Measurements from ENCODE around the gene FAM114A1. TPM values are rescaled to one million over a fixed set of nuclear protein-coding genes. Genes with fewer than 3 reads are reported as not detected.

FAM114A1 gene
- polyA plus RNA-seq, 4 donors, result 11.3 to 34.6 (median 25.2) TPM

- 87 to 89% (median 87%) methylated on average over 2 of the region's 2 CpGs for WGBS, 3 donors
- Histone ChIP-seq H3K36me3 (ENCODE audit: control insufficient read depth in 3 of 3, insufficient read depth in 2 of 3, low read depth in 1 of 3, low read length in 3 of 3) (peaks cover 0 to 5% (median 0%) of the 10 kb centered on the region in 3 donors), H3K27ac (ENCODE audit: low read depth in 1 of 3, low read length in 2 of 3) (no peak overlapping the region), H3K9me3 (ENCODE audit: control insufficient read depth in 2 of 2, insufficient read depth in 1 of 2, low read depth in 1 of 2, low read length in 1 of 2) (no peaks in the 10 kb centered on the region), H3K27me3 (ENCODE audit: control insufficient read depth in 3 of 3, insufficient read depth in 3 of 3, low read length in 3 of 3) (no peaks in the 10 kb centered on the region), H3K4me1 (ENCODE audit: control insufficient read depth in 3 of 3, insufficient read depth in 2 of 3, low read depth in 1 of 3, low read length in 2 of 3) (peaks cover 0 to 2% (median 0%) of the 10 kb centered on the region in 3 donors), H3K4me3 (ENCODE audit: low read depth in 1 of 3, low read length in 3 of 3) (no peak overlapping the region)
- no peak for FAIRE-seq
- DNase-seq, result no peak
Measured at GRCh38 chr4:38950159-38950558, 82.6 kb downstream of the FAM114A1 start.

DNA sequence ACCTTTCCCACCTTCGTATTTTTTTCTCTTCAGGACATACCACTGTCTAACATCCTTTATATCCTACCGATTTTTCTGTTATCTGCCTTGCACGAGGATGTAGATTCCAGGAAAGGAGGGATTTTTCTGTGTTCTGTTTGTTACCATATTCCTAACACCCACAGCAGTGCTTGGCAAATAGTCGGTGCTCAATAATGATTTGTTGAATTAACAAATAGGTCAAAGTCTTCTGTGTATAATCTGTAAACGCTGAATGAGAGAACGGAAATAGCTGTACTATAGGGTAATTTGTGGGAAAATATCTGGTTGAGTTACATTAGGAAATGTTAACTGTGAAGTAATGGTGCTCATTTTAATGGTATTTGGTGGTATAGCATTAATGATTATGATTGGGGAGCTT lies 83.1 kb downstream of the FAM114A1 start:
- FAIRE-seq (no peak), DNase-seq (peak in 1 of 2 donors; percentile 38)
- WGBS, 3 donors, result 17 to 47% (median 35%) methylated on average over 6 of the region's 6 CpGs
- peaks cover 0 to 2% (median 0%) of the 10 kb centered on the region in 3 donors for H3K4me1 ChIP-seq (ENCODE audit: control insufficient read depth in 3 of 3, insufficient read depth in 2 of 3, low read depth in 1 of 3, low read length in 2 of 3)
- H3K36me3 ChIP-seq (ENCODE audit: control insufficient read depth in 3 of 3, insufficient read depth in 2 of 3, low read depth in 1 of 3, low read length in 3 of 3), result peaks cover 0 to 3% (median 0%) of the 10 kb centered on the region in 3 donors
- no peak overlapping the region for H3K4me3 ChIP-seq (ENCODE audit: low read depth in 1 of 3, low read length in 3 of 3)
- H3K9me3 ChIP-seq (ENCODE audit: control insufficient read depth in 2 of 2, insufficient read depth in 1 of 2, low read depth in 1 of 2, low read length in 1 of 2), result no peaks in the 10 kb centered on the region
- no peak overlapping the region for H3K27ac ChIP-seq (ENCODE audit: low read depth in 1 of 3, low read length in 2 of 3)
- no peaks in the 10 kb centered on the region for H3K27me3 ChIP-seq (ENCODE audit: control insufficient read depth in 3 of 3, insufficient read depth in 3 of 3, low read length in 3 of 3)

- H3K27ac ChIP-seq (ENCODE audit: low read depth in 1 of 3, low read length in 2 of 3), result no peak overlapping the region
- H3K4me3 ChIP-seq (ENCODE audit: low read depth in 1 of 3, low read length in 3 of 3), result no peak overlapping the region
- FAIRE-seq (no peak), DNase-seq (no peak)
- no peaks in the 10 kb centered on the region for H3K36me3 ChIP-seq (ENCODE audit: control insufficient read depth in 3 of 3, insufficient read depth in 2 of 3, low read depth in 1 of 3, low read length in 3 of 3)
- 63 to 83% (median 77%) methylated on average over 2 of the region's 2 CpGs for WGBS, 3 donors
- H3K9me3 ChIP-seq (ENCODE audit: control insufficient read depth in 2 of 2, insufficient read depth in 1 of 2, low read depth in 1 of 2, low read length in 1 of 2), result no peaks in the 10 kb centered on the region
- peaks cover 0 to 2% (median 0%) of the 10 kb centered on the region in 3 donors for H3K4me1 ChIP-seq (ENCODE audit: control insufficient read depth in 3 of 3, insufficient read depth in 2 of 3, low read depth in 1 of 3, low read length in 2 of 3)
- H3K27me3 ChIP-seq (ENCODE audit: control insufficient read depth in 3 of 3, insufficient read depth in 3 of 3, low read length in 3 of 3), result no peaks in the 10 kb centered on the region
Measured at GRCh38 chr4:38951598-38951997, 84.0 kb downstream of the FAM114A1 start.

- no peak overlapping the region for H3K27ac ChIP-seq (ENCODE audit: low read depth in 1 of 3, low read length in 2 of 3)
- DNase-seq, result no peak
- no peaks in the 10 kb centered on the region for H3K27me3 ChIP-seq (ENCODE audit: control insufficient read depth in 3 of 3, insufficient read depth in 3 of 3, low read length in 3 of 3)
- no peak overlapping the region for H3K4me3 ChIP-seq (ENCODE audit: low read depth in 1 of 3, low read length in 3 of 3)
- FAIRE-seq, result no peak
- H3K9me3 ChIP-seq (ENCODE audit: control insufficient read depth in 2 of 2, insufficient read depth in 1 of 2, low read depth in 1 of 2, low read length in 1 of 2), result no peaks in the 10 kb centered on the region
- H3K4me1 ChIP-seq (ENCODE audit: control insufficient read depth in 3 of 3, insufficient read depth in 2 of 3, low read depth in 1 of 3, low read length in 2 of 3), result peaks cover 0 to 2% (median 0%) of the 10 kb centered on the region in 3 donors
- no peaks in the 10 kb centered on the region for H3K36me3 ChIP-seq (ENCODE audit: control insufficient read depth in 3 of 3, insufficient read depth in 2 of 3, low read depth in 1 of 3, low read length in 3 of 3)
- 0 to 71% (median 33%) methylated on average over 1 of the region's 1 CpG for WGBS, 3 donors
Measured at GRCh38 chr4:38952017-38952416, 84.4 kb downstream of the FAM114A1 start.

- FAIRE-seq, result no peak
- H3K4me3 ChIP-seq (ENCODE audit: low read depth in 1 of 3, low read length in 3 of 3), result no peak overlapping the region
Measured at GRCh38 chr4:38954727-38955126, 87.1 kb downstream of the FAM114A1 start.

GRCh38 chr4:38955957-38956356 lies 88.4 kb downstream of the FAM114A1 start:
- 85 to 90% (median 86%) methylated on average over 4 of the region's 4 CpGs for WGBS, 3 donors
- no peak overlapping the region for H3K4me3 ChIP-seq (ENCODE audit: low read depth in 1 of 3, low read length in 3 of 3)
- no peaks in the 10 kb centered on the region for H3K9me3 ChIP-seq (ENCODE audit: control insufficient read depth in 2 of 2, insufficient read depth in 1 of 2, low read depth in 1 of 2, low read length in 1 of 2)
- H3K27me3 ChIP-seq (ENCODE audit: control insufficient read depth in 3 of 3, insufficient read depth in 3 of 3, low read length in 3 of 3), result no peaks in the 10 kb centered on the region
- DNase-seq (no peak), FAIRE-seq (no peak)
- H3K36me3 ChIP-seq (ENCODE audit: control insufficient read depth in 3 of 3, insufficient read depth in 2 of 3, low read depth in 1 of 3, low read length in 3 of 3), result no peaks in the 10 kb centered on the region
- no peak overlapping the region for H3K27ac ChIP-seq (ENCODE audit: low read depth in 1 of 3, low read length in 2 of 3)
- H3K4me1 ChIP-seq (ENCODE audit: control insufficient read depth in 3 of 3, insufficient read depth in 2 of 3, low read depth in 1 of 3, low read length in 2 of 3), result no peaks in the 10 kb centered on the region

More at GRCh38 chr4:38954727-38955126, 87.1 kb downstream of the FAM114A1 start:
- Histone ChIP-seq H3K4me1 (ENCODE audit: control insufficient read depth in 3 of 3, insufficient read depth in 2 of 3, low read depth in 1 of 3, low read length in 2 of 3) (no peaks in the 10 kb centered on the region), H3K9me3 (ENCODE audit: control insufficient read depth in 2 of 2, insufficient read depth in 1 of 2, low read depth in 1 of 2, low read length in 1 of 2) (no peaks in the 10 kb centered on the region), H3K27me3 (ENCODE audit: control insufficient read depth in 3 of 3, insufficient read depth in 3 of 3, low read length in 3 of 3) (no peaks in the 10 kb centered on the region), H3K27ac (ENCODE audit: low read depth in 1 of 3, low read length in 2 of 3) (no peak overlapping the region), H3K36me3 (ENCODE audit: control insufficient read depth in 3 of 3, insufficient read depth in 2 of 3, low read depth in 1 of 3, low read length in 3 of 3) (no peaks in the 10 kb centered on the region)
- no peak for DNase-seq

DNA sequence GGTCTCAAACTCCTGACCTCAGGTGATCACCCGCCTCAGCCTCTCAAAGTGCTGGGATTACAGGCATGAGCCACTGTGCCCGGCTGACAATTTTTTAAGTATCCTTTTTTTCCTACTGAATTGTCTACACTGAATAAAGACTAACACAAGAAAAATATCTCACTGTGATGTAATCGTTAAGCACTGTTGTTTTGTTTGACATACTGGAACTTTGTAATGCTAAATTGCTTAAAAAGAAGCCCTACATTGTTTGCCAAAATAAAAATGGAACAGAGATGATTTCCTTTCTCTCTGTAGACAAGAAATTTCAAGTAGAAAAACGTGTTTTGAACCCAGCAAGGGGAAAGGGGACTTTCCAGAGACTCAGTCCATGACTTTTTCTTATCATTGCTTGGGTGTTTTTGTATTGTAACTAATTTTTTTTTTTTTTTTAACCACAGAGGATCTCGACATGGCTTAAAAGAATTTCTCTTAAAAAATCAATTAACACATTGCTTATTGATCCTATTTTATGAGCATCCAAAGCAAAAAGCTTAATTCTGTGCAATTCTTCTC lies 89.7 kb downstream of the FAM114A1 start:
- Histone ChIP-seq H3K27ac (ENCODE audit: low read depth in 1 of 3, low read length in 2 of 3) (no peak overlapping the region), H3K4me1 (ENCODE audit: control insufficient read depth in 3 of 3, insufficient read depth in 2 of 3, low read depth in 1 of 3, low read length in 2 of 3) (no peaks in the 10 kb centered on the region), H3K36me3 (ENCODE audit: control insufficient read depth in 3 of 3, insufficient read depth in 2 of 3, low read depth in 1 of 3, low read length in 3 of 3) (no peaks in the 10 kb centered on the region), H3K9me3 (ENCODE audit: control insufficient read depth in 2 of 2, insufficient read depth in 1 of 2, low read depth in 1 of 2, low read length in 1 of 2) (no peaks in the 10 kb centered on the region), H3K4me3 (ENCODE audit: low read depth in 1 of 3, low read length in 3 of 3) (no peak overlapping the region), H3K27me3 (ENCODE audit: control insufficient read depth in 3 of 3, insufficient read depth in 3 of 3, low read length in 3 of 3) (no peaks in the 10 kb centered on the region)
- WGBS, 3 donors, result 48 to 60% (median 52%) methylated on average over 5 of the region's 5 CpGs
- DNase-seq, result no peak
- no peak for FAIRE-seq

- Histone ChIP-seq H3K9me3 (ENCODE audit: control insufficient read depth in 2 of 2, insufficient read depth in 1 of 2, low read depth in 1 of 2, low read length in 1 of 2) (no peaks in the 10 kb centered on the region), H3K27ac (ENCODE audit: low read depth in 1 of 3, low read length in 2 of 3) (no peak overlapping the region), H3K4me3 (ENCODE audit: low read depth in 1 of 3, low read length in 3 of 3) (no peak overlapping the region), H3K27me3 (ENCODE audit: control insufficient read depth in 3 of 3, insufficient read depth in 3 of 3, low read length in 3 of 3) (no peaks in the 10 kb centered on the region), H3K4me1 (ENCODE audit: control insufficient read depth in 3 of 3, insufficient read depth in 2 of 3, low read depth in 1 of 3, low read length in 2 of 3) (no peaks in the 10 kb centered on the region), H3K36me3 (ENCODE audit: control insufficient read depth in 3 of 3, insufficient read depth in 2 of 3, low read depth in 1 of 3, low read length in 3 of 3) (no peaks in the 10 kb centered on the region)
- 89 to 94% (median 94%) methylated on average over 3 of the region's 3 CpGs for WGBS, 3 donors
- DNase-seq, result no peak
- no peak for FAIRE-seq
Measured at GRCh38 chr4:38957893-38958292, 90.3 kb downstream of the FAM114A1 start.
